Activated naive CD8-positive, alpha-beta T cell treated with anti-CD3 and anti-CD28 coated beads, Interleukin-2, amount 50 U/mL, for 24 hours (primary cell): ENCODE data around the gene GIT2.
"Not testable (repeated sequence)": the region's sequence is repeated elsewhere in the genome, so short reads cannot be mapped to it uniquely, and the experiment has no call there.

ENCODE experiments used
- ATAC-seq: fragments of 150-1000 bp; cut with Tn5 transposase; one replicate; pipeline ENCODE4 v1.10.0; 2021
- DNase-seq: peaks from one replicate; pipeline ENCODE4 v3.0.0; 2021
- H3K27ac Mint-ChIP-seq: one replicate; pipeline ENCODE4 v1.8.0; 2021; ENCODE audit warnings: mild to moderate bottlenecking, mixed read lengths
- H3K27me3 Mint-ChIP-seq: one replicate; pipeline ENCODE4 v1.8.0; 2021; ENCODE audit warnings: mixed read lengths
- H3K36me3 Mint-ChIP-seq: one replicate; pipeline ENCODE4 v1.8.0; 2021; ENCODE audit warnings: low read depth, mixed read lengths
- H3K4me1 Mint-ChIP-seq: one replicate; pipeline ENCODE4 v1.8.0; 2021; ENCODE audit warnings: mixed read lengths
- H3K4me3 Mint-ChIP-seq: one replicate; pipeline ENCODE4 v1.8.0; 2021; ENCODE audit warnings: mild to moderate bottlenecking, moderate library complexity, mixed read lengths
- H3K9me3 Mint-ChIP-seq: one replicate; pipeline ENCODE4 v1.8.0; 2021; ENCODE audit warnings: mixed read lengths

The GIT2 gene

GRCh38 chr12:109932878-109933503, 63.2 kb downstream of the GIT2 start:
- H3K9me3 Mint-ChIP-seq, result no peaks in the 10 kb centered on the region
- no peaks in the 10 kb centered on the region for H3K27me3 Mint-ChIP-seq
- H3K36me3 Mint-ChIP-seq, result peaks cover 23% of the 10 kb centered on the region
- H3K4me1 Mint-ChIP-seq, result no peaks in the 10 kb centered on the region
- DNase-seq, result no peak
- ATAC-seq, result no peak
- no peak overlapping the region for H3K4me3 Mint-ChIP-seq
- no peak overlapping the region for H3K27ac Mint-ChIP-seq

DNA sequence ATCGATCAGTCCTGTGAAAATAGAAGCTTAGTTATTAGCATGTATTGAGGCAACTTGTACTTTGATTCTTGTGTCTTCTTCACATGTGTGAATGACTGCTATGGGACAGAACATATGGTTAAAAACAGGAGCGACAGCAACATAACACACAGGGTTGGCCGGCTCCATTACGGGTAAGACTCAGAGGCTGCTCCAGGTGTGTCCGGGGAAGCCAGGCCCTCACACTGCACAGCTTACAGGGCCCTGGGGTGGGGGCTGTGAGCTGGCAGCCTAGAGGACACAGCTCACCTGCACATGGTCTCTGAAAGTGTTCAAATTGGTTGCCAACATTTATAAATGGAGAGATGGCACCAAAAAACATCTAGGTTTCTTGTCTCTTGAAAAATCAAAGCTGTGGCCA, 65.0 kb downstream of the GIT2 start:
- Mint-ChIP-seq H3K4me3 (no peak overlapping the region), H3K4me1 (no peaks in the 10 kb centered on the region), H3K27ac (no peak overlapping the region), H3K27me3 (no peaks in the 10 kb centered on the region), H3K36me3 (peaks cover 27% of the 10 kb centered on the region), H3K9me3 (no peaks in the 10 kb centered on the region)
- no peak for ATAC-seq
- DNase-seq, result no peak

DNA sequence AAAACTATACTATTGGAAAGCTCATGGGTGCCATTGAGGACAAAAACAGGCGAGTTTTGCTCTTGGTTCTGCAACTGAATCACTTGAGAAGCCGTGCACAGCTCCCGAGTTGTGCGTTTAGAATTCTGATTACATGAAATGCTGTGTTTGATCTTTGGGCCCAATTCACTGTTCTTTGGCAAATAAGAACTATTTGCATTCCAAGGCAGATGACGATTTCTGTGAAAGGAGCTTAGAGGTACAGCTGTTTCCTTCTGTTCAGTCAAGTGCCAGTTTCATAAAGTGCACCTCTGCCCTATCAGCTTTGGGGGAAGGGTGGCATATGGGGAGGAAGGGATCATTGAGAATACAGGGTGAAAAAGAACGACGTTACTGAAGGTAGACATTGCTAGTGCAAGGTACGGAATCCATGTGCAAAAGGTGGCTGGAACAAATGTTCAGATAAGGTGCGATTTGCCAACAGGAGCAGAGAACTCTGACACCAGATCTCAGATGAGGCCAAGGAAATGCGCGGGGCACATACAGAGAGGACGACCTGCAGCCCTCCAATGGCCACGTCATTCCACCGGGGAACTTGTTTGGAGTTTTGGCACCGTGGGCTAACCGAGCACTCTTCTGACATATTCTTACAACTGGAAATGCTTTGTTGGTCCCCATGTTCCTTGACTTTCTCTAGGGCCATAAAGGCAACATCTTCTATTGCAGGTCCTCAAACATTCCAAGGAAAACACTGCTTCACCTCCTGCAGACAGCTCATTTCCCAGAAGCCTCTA, 66.0 kb downstream of the GIT2 start:
- Mint-ChIP-seq H3K27me3 (no peaks in the 10 kb centered on the region), H3K4me3 (no peak overlapping the region), H3K9me3 (no peaks in the 10 kb centered on the region), H3K27ac (no peak overlapping the region), H3K4me1 (no peaks in the 10 kb centered on the region), H3K36me3 (peaks cover 22% of the 10 kb centered on the region)
- no peak for ATAC-seq
- DNase-seq, result no peak

GRCh38 chr12:109929326-109929725, 66.8 kb downstream of the GIT2 start:
- H3K27ac Mint-ChIP-seq, result not testable (repeated sequence)
- peaks cover 24% of the 10 kb centered on the region for H3K36me3 Mint-ChIP-seq

GRCh38 chr12:109928058-109928656, 68.0 kb downstream of the GIT2 start:
- Mint-ChIP-seq H3K9me3 (no peaks in the 10 kb centered on the region), H3K27ac (peak overlapping the region; percentile 31), H3K4me3 (no peak overlapping the region), H3K4me1 (no peaks in the 10 kb centered on the region), H3K27me3 (no peaks in the 10 kb centered on the region), H3K36me3 (peaks cover 18% of the 10 kb centered on the region)
- ATAC-seq (no peak), DNase-seq (no peak)

More at GRCh38 chr12:109929326-109929725, 66.8 kb downstream of the GIT2 start:
- DNase-seq, H3K4me3 Mint-ChIP-seq, H3K9me3 Mint-ChIP-seq, H3K27me3 Mint-ChIP-seq, H3K4me1 Mint-ChIP-seq, ATAC-seq: not testable (repeated sequence)

- Mint-ChIP-seq H3K4me1 (no peaks in the 10 kb centered on the region), H3K27ac (no peak overlapping the region), H3K4me3 (no peak overlapping the region), H3K9me3 (no peaks in the 10 kb centered on the region), H3K27me3 (no peaks in the 10 kb centered on the region), H3K36me3 (peaks cover 15% of the 10 kb centered on the region)
- peak; percentile 39 for DNase-seq
- ATAC-seq, result peak; percentile 57
Measured at GRCh38 chr12:109927622-109928021, 68.5 kb downstream of the GIT2 start.

DNA sequence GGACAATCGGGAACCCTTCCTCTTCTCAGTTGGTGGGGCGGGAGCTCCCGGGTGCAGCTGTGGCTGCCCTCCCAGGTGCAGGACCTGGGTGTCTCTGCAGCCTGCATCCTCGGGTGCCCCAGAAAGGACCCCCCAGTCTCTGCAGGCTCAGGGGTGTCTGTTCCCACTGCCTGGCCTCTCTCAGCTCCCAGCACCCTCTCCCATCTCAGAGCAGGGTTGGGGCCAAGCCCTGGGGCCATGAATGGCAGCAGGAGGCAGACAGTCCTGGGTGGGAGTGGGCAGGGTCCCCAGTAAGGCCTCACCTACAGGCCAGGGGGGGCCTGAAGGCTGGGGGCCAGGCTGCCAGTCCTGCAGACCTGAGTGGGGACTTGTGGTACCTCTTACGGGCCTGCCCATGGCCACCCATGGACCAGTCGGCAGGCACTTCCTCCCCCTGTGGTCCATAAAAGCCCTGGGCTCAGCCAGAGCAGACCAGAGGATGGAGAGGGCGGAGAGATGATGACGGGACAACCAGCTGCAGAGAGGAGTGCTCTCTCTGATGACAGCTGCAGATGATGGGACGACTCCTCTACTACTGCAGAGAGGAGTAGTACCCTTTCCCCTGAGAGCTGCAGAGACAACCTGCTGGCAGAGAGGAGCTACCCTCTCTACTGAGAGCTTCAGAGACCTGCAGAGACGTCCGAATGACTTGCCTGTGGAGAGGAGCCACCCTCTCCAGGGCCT, 69.5 kb downstream of the GIT2 start:
- Mint-ChIP-seq H3K36me3 (peaks cover 10% of the 10 kb centered on the region), H3K27ac (no peak overlapping the region), H3K4me3 (no peak overlapping the region), H3K27me3 (no peaks in the 10 kb centered on the region), H3K4me1 (no peaks in the 10 kb centered on the region), H3K9me3 (no peaks in the 10 kb centered on the region)
- ATAC-seq, result no peak
- DNase-seq, result no peak

GRCh38 chr12:109926016-109926415, 70.2 kb downstream of the GIT2 start:
- H3K4me3 Mint-ChIP-seq, result no peak overlapping the region
- no peak for ATAC-seq
- H3K27ac Mint-ChIP-seq, result no peak overlapping the region
- H3K27me3 Mint-ChIP-seq, result no peaks in the 10 kb centered on the region
- DNase-seq, result no peak
- no peaks in the 10 kb centered on the region for H3K4me1 Mint-ChIP-seq
- H3K36me3 Mint-ChIP-seq, result peaks cover 12% of the 10 kb centered on the region
- no peaks in the 10 kb centered on the region for H3K9me3 Mint-ChIP-seq

- Mint-ChIP-seq H3K4me1 (no peaks in the 10 kb centered on the region), H3K36me3 (peaks cover 15% of the 10 kb centered on the region), H3K27ac (no peak overlapping the region), H3K27me3 (no peaks in the 10 kb centered on the region), H3K4me3 (no peak overlapping the region), H3K9me3 (no peaks in the 10 kb centered on the region)
- DNase-seq, result no peak
- ATAC-seq, result no peak
Measured at GRCh38 chr12:109925185-109925840, 70.9 kb downstream of the GIT2 start.

DNA sequence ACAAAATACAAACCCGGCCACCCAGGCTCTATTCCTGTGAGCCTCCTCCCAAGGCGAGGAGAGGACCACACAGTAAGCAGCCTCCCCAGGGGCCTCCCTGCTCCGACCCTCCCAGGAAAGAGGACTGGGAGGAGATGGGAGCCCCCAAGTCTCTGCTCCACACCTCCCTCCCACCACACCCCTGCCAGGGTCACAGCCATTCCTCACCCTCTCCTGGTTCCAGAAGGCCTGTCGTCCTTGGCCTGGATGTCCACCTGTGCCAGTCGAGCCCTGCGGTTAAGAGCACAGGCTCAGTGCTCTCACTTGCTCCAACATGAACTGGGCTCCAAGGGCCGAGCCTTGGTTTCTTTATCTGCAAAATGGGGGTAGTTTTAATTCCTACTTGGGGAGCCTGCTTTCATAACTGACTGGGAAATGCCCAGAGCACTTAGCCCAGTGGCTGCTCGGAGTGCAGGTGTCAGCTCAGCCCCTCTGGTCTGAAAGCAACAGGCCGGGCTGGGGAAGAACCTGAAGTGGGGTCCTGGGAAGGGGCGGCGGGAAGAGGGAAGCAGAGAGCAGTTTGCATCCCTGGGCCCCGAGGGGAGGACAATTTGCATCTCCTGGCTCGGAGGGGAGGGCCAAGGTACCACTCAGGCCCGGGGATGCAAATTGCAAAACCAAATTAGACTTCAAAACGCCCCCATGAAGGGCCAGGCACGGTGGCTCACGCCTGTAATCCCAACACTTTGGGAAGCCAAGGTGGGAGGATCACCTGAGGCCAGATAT, 72.5 kb downstream of the GIT2 start:
- no peaks in the 10 kb centered on the region for H3K9me3 Mint-ChIP-seq
- no peak overlapping the region for H3K4me3 Mint-ChIP-seq

GRCh38 chr12:109923038-109923437, 73.1 kb downstream of the GIT2 start:
- Mint-ChIP-seq H3K4me1 (no peaks in the 10 kb centered on the region), H3K27ac (no peak overlapping the region), H3K27me3 (no peaks in the 10 kb centered on the region), H3K4me3 (no peak overlapping the region), H3K36me3 (peaks cover 24% of the 10 kb centered on the region), H3K9me3 (no peaks in the 10 kb centered on the region)
- ATAC-seq (no peak), DNase-seq (no peak)

More for the DNA sequence above, 72.5 kb downstream of the GIT2 start:
- Mint-ChIP-seq H3K4me1 (no peaks in the 10 kb centered on the region), H3K36me3 (peaks cover 24% of the 10 kb centered on the region), H3K27me3 (no peaks in the 10 kb centered on the region), H3K27ac (no peak overlapping the region)
- no peak for DNase-seq
- ATAC-seq, result no peak

GRCh38 chr12:109921982-109922381, 74.2 kb downstream of the GIT2 start:
- H3K27me3 Mint-ChIP-seq, result no peaks in the 10 kb centered on the region
- no peak for ATAC-seq
- no peak for DNase-seq
- H3K36me3 Mint-ChIP-seq, result peaks cover 25% of the 10 kb centered on the region
- no peak overlapping the region for H3K27ac Mint-ChIP-seq
- no peaks in the 10 kb centered on the region for H3K4me1 Mint-ChIP-seq
- no peak overlapping the region for H3K4me3 Mint-ChIP-seq
- H3K9me3 Mint-ChIP-seq, result no peaks in the 10 kb centered on the region

GRCh38 chr12:109920261-109920780, 75.8 kb downstream of the GIT2 start:
- no peak overlapping the region for H3K27ac Mint-ChIP-seq

More at GRCh38 chr12:109920261-109920780, 75.8 kb downstream of the GIT2 start:
- ATAC-seq (no peak), DNase-seq (no peak)
- Mint-ChIP-seq H3K9me3 (no peaks in the 10 kb centered on the region), H3K4me1 (no peaks in the 10 kb centered on the region), H3K36me3 (peaks cover 29% of the 10 kb centered on the region), H3K27me3 (no peaks in the 10 kb centered on the region), H3K4me3 (no peak overlapping the region)
